ENCODE data around the gene HOXA3.

HOXA3 gene

DNA sequence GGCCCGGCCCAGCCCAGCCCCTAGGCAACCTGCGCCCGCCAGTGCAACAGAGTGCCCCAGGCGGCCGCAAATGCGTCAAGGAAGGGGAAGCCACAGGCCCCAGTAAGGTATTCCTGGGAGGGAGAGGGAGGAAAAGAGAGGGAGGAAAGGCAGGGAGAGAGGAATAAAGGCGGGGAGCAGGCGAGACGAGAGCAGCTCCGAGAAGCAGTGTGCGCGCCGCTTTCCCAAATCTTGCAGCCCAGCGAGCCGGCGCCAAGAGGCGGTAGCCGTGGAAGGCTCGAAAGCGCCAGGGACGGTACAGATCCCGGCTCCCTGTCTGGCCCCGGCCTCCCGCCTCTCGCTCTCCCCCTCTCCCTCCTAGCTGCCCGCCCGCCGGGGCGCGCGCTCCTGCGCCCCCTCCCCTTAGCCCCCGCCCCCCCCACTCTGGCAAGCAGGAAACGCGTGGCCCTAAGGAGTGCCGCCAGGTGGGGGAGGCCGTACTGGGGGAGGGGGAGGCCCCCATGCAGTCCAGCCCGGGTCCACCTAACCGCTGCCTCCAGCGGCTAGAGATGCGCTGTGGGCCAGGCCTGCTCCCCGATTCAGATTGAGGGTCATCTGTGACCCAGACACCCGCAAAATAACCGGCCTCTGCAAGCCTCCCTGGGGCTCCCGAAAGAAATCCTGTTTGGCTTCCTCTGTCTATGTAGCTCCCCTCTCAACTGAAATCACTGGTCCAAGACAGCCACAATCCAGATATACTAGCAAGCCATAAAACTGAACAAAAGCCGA, 17.5 kb upstream of the HOXA3 start:
- H3K27me3 Mint-ChIP-seq (ENCODE audit: low read depth), result peaks cover 74% of the 10 kb centered on the region
- no peaks in the 10 kb centered on the region for H3K9me3 Mint-ChIP-seq
- peaks cover 5% of the 10 kb centered on the region for H3K4me1 Mint-ChIP-seq (ENCODE audit: low read depth)
- no peak for DNase-seq (ENCODE audit: low spot score)
- H3K27ac Mint-ChIP-seq, result no peak overlapping the region
- peaks cover 8% of the 10 kb centered on the region for H3K36me3 Mint-ChIP-seq (ENCODE audit: low read depth)
- no peak overlapping the region for H3K4me3 Mint-ChIP-seq

DNA sequence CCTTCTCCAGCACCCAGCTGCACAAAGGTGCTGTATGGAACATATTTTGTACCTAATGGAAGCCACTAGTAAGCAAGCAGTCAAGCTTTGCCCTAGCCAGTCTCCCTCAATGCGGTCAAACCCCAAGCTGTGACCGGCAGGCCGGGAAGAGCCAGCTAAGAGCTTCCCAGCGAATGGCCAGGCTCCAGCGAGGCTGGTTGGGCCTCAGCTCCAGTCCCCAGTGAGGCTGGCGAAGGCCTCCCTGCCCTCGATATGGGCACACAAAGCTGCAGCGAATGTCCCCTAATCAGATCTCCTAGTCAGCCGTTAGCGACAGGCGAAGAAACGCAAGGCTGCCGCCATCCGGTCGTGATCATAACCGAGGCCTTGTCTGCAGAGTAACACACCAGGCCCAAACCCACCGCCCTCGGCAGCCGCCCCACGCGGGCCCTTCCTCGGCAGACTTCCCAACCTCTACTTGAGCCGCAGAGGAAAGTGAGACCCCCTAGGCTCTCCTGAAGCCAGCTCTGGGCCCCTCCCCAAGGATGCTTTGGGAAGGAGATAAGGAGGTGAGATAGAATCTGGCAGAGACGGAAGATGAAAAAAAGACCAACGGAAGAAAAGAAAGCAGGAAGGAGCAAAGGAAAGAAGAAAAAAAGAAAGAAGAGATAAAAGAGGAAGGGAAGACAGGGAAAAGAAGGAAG, 16.0 kb upstream of the HOXA3 start:
- H3K4me3 Mint-ChIP-seq, result no peak overlapping the region
- peak overlapping the region; percentile 70 for H3K27ac Mint-ChIP-seq
- peaks cover 5% of the 10 kb centered on the region for H3K4me1 Mint-ChIP-seq (ENCODE audit: low read depth)
- H3K27me3 Mint-ChIP-seq (ENCODE audit: low read depth), result peaks cover 82% of the 10 kb centered on the region
- no peaks in the 10 kb centered on the region for H3K9me3 Mint-ChIP-seq
- no peak for DNase-seq (ENCODE audit: low spot score)
- peaks cover 8% of the 10 kb centered on the region for H3K36me3 Mint-ChIP-seq (ENCODE audit: low read depth)

DNA sequence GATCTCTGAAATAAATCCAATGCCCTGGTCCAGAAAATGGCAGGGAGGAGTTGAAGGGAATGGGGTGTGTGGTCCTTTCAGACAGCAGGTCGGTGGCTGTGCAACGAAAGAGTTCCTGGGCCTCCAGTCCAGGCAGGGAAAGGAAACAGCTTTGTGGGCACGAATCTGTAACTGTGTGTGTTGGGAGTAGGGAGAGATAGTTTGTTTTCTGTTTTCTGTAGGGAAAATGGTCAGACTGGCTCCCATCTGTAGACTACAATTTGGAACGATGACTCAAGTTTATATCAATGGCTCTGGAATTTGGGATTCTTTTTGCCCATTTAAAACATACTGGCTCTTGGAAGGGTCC, 15.5 kb upstream of the HOXA3 start:
- Mint-ChIP-seq H3K4me1 (ENCODE audit: low read depth) (peaks cover 5% of the 10 kb centered on the region), H3K9me3 (no peaks in the 10 kb centered on the region), H3K36me3 (ENCODE audit: low read depth) (peaks cover 8% of the 10 kb centered on the region), H3K27ac (peak overlapping the region; percentile 41), H3K27me3 (ENCODE audit: low read depth) (peaks cover 87% of the 10 kb centered on the region), H3K4me3 (no peak overlapping the region)
- no peak for DNase-seq (ENCODE audit: low spot score)

DNA sequence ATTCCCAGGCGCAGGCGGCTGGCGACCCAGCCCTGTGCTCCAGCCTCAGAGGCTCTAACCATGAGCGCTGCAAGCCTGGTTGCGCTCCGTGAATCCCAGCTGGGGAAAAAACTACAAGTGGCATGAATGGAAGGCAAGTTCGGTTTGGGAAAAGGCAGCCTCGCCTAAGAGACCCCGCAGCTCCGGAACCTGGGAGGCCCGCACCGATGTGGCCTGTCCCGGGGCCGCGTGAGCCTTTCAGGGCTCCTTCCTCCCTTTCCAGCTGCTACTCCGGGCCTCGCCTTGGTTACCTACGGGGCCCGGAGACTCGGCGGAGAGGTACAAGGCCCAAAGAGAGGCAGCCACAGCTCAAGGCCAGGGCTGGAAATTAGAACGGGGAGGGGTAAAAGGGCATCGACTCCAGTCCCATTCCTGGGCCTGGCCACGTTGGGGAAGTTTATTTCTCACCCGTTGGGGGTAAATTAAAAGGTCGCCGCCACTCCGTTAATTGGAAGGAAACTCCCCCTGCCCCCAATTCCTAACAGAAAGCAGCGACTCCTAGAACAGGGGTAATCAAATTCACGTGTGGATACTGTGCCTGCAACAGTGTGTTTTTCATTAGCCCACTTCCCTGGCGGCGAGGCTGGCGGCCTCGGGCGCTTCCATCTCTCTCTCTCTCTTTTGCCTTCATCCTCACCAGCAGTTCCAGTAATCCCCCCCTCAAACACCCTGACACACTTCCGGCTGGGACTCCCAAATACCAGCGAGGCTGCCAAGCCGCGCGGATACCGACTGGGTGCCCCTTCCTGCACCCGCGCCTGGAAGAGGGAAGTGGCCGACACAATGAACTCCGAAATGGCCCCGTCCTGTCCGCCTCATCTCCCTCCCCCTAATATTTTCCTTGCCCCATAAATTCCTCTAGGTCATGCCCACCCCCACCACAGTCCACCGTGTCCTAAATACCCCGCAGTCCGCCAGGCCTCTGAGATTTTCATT, 14.4 kb upstream of the HOXA3 start:
- Mint-ChIP-seq H3K27me3 (ENCODE audit: low read depth) (peaks cover 89% of the 10 kb centered on the region), H3K4me1 (ENCODE audit: low read depth) (peaks cover 3% of the 10 kb centered on the region), H3K9me3 (no peaks in the 10 kb centered on the region), H3K27ac (peak overlapping the region; percentile 85), H3K4me3 (no peak overlapping the region), H3K36me3 (ENCODE audit: low read depth) (peaks cover 3% of the 10 kb centered on the region)
- DNase-seq (ENCODE audit: low spot score), result no peak

DNA sequence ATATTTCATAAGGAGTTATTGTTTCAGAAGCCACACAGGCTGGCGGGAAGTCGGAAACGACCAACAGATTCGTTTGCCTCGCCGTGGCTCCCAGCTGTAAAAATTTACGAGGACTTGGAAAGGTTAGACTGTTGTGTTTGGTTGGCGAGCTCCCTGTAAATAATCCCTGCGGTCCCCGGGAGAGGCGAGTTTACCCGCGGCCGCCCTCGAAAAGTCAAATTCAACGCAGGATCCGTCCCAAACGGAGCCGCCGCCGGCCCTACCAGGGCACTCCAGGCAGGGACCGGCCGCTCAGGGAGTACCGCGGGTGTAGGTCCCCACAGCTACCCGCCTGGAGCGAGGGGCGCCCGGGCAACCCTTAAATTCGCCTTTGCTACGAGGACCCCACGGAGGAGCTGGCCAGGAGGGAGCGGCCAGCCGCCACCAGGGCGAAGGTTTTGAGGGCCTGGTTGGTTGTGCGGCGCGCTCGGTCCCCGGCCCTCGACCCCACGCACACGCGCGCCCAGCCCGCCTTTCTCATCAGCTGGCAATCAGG, 13.7 kb upstream of the HOXA3 start:
- peaks cover 2% of the 10 kb centered on the region for H3K36me3 Mint-ChIP-seq (ENCODE audit: low read depth)
- peaks cover 83% of the 10 kb centered on the region for H3K27me3 Mint-ChIP-seq (ENCODE audit: low read depth)
- no peak for DNase-seq (ENCODE audit: low spot score)
- H3K27ac Mint-ChIP-seq, result peak overlapping the region; percentile 71
- H3K4me3 Mint-ChIP-seq, result no peak overlapping the region
- peaks cover 3% of the 10 kb centered on the region for H3K4me1 Mint-ChIP-seq (ENCODE audit: low read depth)
- H3K9me3 Mint-ChIP-seq, result no peaks in the 10 kb centered on the region

DNA sequence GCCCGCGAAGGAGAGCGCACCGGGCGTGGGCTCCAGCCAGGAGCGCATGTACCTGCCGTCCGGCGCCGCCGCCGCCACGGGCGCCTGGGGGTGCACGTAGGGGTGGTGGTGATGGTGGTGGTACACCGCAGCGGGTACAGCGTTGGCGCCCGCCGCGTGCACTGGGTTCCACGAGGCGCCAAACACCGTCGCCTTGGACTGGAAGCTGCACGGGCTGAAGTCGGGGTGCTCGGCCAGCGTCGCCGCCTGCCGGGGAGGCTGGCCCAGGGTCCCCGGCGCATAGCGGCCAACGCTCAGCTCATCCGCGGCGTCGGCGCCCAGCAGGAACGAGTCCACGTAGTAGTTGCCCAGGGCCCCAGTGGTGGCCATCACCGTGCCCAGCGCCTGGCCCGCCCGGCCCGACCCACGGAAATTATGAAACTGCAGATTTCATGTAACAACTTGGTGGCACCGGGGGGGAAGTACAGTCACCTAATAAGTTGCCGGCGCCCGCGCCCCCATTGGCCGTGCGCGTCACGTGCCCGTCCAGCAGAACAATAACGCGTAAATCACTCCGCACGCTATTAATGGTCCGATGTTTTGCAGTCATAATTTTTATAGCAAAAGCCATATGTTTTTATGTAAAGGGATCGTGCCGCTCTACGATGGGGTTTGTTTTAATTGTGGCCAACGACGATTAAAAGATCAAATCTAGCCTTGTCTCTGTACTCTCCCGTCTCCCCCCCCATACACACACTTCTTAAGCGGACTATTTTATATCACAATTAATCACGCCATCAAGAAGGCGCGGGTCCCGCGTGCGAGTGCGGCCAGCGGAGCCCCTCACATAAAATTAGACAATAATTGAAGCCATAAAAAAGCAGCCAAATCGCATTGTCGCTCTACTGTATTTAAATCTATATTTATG, 13.0 kb upstream of the HOXA3 start, which contains the start of gene HOXA9:
HOXA9 (minus strand) TSS at position 449 of the 907 bp plus-strand sequence; CDS start at position 369, 80 bp downstream.
- H3K36me3 Mint-ChIP-seq (ENCODE audit: low read depth), result peaks cover 2% of the 10 kb centered on the region
- peaks cover 3% of the 10 kb centered on the region for H3K4me1 Mint-ChIP-seq (ENCODE audit: low read depth)
- peaks cover 81% of the 10 kb centered on the region for H3K27me3 Mint-ChIP-seq (ENCODE audit: low read depth)
- H3K27ac Mint-ChIP-seq, result peak within 1 kb of the TSS; percentile 71
- no peak for DNase-seq (ENCODE audit: low spot score)
- H3K9me3 Mint-ChIP-seq, result no peaks in the 10 kb centered on the region
- H3K4me3 Mint-ChIP-seq, result no peak within 1 kb of the TSS

DNA sequence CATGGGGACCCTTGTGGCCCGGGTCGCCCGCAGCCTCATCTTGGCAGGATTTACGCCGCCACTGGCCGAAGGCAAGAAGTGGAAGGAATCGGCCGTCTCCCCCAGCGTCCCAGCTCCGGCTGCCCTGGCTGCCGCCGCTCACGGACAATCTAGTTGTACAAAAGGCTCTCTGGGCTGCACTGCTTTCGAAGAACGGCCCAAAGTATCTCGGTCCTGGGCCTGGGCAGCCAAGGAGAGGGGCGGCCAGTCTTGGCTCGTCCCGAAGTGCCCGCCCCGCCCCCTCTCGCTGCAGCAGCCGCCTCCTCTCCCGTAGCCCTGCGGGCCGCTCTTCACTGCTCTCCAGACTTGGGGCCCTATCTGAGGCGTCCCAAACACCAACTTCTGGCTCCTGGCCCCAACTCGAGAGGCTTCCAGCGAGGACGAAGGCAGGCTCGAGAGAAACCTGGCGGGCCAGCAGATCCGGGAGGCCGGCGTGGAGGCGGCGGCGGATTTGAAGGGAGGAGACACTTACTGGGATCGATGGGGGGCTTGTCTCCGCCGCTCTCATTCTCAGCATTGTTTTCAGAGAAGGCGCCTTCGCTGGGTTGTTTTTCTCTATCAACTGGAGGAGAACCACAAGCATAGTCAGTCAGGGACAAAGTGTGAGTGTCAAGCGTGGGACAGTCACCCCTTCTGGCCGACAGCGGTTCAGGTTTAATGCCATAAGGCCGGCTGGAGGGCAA, 12.1 kb upstream of the HOXA3 start:
- DNase-seq (ENCODE audit: low spot score), result no peak

DNA sequence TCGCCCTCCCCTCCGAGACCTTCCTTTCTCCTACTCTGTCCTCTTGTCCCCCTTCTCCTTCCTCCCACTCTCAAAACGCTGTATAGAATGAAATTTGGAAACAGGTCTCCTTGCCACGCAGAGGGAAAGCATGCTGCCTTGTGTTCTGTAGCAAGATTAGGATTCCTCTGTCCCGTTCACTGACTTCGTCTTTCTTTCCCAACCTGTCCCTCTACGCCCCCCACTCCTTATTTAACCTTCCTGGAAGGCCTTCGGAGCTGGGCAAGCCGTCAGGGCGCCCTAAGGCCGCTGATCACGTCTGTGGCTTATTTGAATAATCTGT, 11.6 kb upstream of the HOXA3 start:
- peaks cover 85% of the 10 kb centered on the region for H3K27me3 Mint-ChIP-seq (ENCODE audit: low read depth)
- H3K4me3 Mint-ChIP-seq, result no peak overlapping the region
- no peak for DNase-seq (ENCODE audit: low spot score)
- H3K36me3 Mint-ChIP-seq (ENCODE audit: low read depth), result peaks cover 2% of the 10 kb centered on the region
- H3K27ac Mint-ChIP-seq, result no peak overlapping the region
- H3K9me3 Mint-ChIP-seq, result no peaks in the 10 kb centered on the region
- H3K4me1 Mint-ChIP-seq (ENCODE audit: low read depth), result peaks cover 3% of the 10 kb centered on the region

More for the DNA sequence above, 12.1 kb upstream of the HOXA3 start:
- H3K27me3 Mint-ChIP-seq (ENCODE audit: low read depth), result peaks cover 84% of the 10 kb centered on the region
- no peaks in the 10 kb centered on the region for H3K9me3 Mint-ChIP-seq
- H3K27ac Mint-ChIP-seq, result peak overlapping the region; percentile 67
- peaks cover 2% of the 10 kb centered on the region for H3K36me3 Mint-ChIP-seq (ENCODE audit: low read depth)
- no peak overlapping the region for H3K4me3 Mint-ChIP-seq
- H3K4me1 Mint-ChIP-seq (ENCODE audit: low read depth), result peaks cover 3% of the 10 kb centered on the region

DNA sequence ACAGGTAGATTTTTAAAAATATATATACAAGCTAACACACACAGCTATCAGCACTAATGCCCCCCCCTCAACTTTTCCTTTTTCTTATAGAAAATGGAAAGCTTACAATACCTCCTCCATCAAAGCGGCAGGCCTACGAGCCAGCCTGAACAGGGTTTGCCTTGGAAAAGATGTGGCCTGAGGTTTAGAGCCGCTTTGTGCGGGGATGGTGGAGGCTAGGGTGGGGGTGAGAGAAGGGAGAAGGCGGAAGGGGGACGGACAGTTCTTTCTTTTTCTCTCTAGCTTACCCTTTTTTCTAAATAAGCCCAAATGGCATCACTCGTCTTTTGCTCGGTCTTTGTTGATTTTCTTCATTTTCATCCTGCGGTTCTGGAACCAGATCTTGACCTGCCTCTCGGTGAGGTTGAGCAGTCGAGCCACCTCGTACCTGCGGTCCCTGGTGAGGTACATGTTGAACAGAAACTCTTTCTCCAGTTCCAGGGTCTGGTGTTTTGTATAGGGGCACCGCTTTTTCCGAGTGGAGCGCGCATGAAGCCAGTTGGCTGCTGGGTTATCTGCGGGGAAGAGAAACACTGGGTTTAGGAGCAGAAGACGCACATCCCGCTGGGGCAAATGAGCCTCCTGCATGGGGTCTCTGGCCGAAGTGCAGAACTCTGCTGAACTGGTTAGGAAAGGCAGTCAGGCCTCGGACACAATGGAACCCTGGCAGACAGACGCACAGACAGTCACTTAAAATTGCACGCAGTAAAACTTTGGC, 11.1 kb upstream of the HOXA3 start:
- Mint-ChIP-seq H3K4me1 (ENCODE audit: low read depth) (peaks cover under 1% of the 10 kb centered on the region), H3K36me3 (ENCODE audit: low read depth) (no peaks in the 10 kb centered on the region), H3K4me3 (no peak overlapping the region), H3K9me3 (no peaks in the 10 kb centered on the region), H3K27ac (no peak overlapping the region), H3K27me3 (ENCODE audit: low read depth) (peaks cover 85% of the 10 kb centered on the region)
- DNase-seq (ENCODE audit: low spot score), result no peak

DNA sequence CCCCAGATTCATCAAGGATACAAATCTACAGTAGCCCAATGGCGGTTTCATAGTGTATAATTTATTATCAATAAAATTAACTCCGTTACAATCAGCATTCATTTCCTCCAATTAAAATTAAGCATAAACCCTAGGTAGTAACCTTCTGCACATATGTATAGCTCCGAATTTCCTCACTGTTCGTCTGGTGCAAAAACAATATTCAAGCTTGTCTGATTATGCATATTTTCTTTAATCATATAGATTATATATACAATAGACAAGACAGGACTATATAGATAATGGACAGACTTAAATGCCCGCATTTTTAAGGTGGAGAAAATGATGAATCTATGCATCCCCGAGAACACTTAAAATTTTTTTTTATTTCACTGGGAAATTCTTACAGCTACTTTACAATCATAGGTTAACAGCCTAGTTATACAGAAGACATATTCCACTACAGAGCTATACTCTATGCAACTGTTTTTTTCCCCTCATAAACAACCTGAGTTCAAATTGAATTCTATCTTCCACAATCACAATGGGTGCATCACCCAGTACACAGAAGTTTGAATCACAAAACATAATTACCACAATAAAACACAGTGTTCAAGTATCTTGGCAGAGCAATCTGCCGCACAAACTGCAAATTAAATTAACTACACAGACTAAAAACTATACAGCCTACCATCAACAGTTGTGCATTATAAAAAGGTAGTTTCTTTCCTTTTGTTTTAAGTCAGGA, 10.3 kb upstream of the HOXA3 start:
- H3K27ac Mint-ChIP-seq, result no peak overlapping the region

DNA sequence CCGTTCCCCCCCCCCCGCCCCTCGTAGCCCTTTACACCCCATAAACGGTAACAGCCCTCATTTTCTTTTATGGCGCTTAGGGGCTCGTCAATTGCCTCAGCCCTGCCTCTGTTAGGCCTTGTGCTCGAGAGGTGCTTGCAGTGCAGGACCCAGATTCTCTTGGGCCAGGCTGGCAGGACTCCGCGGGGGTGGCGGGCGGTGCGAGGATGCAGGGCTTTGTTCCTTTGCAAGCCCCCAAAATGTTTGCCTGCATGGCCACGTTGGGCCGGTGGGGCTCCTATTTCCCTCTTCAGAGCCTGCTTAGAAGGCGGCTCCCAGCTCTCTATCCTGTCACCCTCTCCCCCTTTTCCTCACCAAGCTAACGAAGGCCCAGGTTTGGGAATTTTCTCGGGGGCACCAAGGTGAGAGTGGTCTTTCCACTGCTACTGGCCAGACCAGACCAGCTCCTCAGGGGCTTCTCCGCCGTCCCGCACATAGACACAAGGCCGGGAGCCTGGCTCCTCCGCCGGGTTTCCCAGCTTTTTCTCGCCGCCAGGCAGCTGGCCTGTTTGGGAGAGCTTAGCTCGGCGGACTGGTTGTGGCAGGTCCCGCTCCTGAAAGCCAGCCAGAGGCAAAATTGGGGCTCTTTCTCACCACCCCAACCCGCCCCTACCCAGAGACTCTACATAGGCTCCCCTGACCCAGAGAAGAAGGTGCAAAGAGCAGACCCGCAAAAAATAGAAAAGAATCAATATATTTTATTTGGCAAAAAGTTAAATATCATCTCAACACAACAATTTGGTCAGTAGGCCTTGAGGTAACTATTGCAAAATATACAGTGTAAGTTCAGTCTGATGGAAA, 9.6 kb upstream of the HOXA3 start:
- peaks cover 85% of the 10 kb centered on the region for H3K27me3 Mint-ChIP-seq (ENCODE audit: low read depth)
- no peak for DNase-seq (ENCODE audit: low spot score)
- no peaks in the 10 kb centered on the region for H3K9me3 Mint-ChIP-seq
- H3K4me3 Mint-ChIP-seq, result no peak overlapping the region
- H3K27ac Mint-ChIP-seq, result no peak overlapping the region
- no peaks in the 10 kb centered on the region for H3K36me3 Mint-ChIP-seq (ENCODE audit: low read depth)
- peaks cover 4% of the 10 kb centered on the region for H3K4me1 Mint-ChIP-seq (ENCODE audit: low read depth)

More for the DNA sequence above, 10.3 kb upstream of the HOXA3 start:
- Mint-ChIP-seq H3K36me3 (ENCODE audit: low read depth) (no peaks in the 10 kb centered on the region), H3K27me3 (ENCODE audit: low read depth) (peaks cover 85% of the 10 kb centered on the region), H3K4me3 (no peak overlapping the region), H3K9me3 (no peaks in the 10 kb centered on the region), H3K4me1 (ENCODE audit: low read depth) (peaks cover 3% of the 10 kb centered on the region)
- no peak for DNase-seq (ENCODE audit: low spot score)
